ENCODE data around the gene PLEKHA3. TPM values are rescaled to one million over a fixed set of nuclear protein-coding genes. Genes with fewer than 3 reads are reported as not detected.

Gene PLEKHA3
- total and polyA plus RNA-seq, 2 experiments from 2014 or later = 9.1 to 32.1 TPM

DNA sequence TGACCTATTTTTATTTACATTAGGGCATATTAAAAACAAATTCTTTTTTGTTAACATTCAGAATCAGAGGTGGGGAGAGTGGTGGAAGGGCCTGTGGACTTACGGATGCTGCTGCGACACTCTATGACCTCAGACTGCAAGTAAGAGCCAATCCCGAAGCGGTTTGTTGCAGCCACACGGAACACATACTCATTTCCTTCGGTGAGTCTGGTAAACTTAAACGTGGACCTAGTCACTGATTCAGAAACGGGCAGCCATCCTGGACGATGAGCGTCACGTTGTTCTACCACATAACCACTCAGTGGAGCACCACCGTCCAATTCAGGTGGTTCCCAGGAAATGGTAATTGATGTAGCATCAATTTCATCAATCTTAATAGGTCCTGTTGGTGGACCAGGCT, 61.9 kb downstream of the PLEKHA3 start:
- TF ChIP-seq EZH2 (IDR thresholded peaks at IDR 0.05; ENCODE audit: borderline replicate concordance) = no peak
- TF ChIP-seq, protein P1, sequence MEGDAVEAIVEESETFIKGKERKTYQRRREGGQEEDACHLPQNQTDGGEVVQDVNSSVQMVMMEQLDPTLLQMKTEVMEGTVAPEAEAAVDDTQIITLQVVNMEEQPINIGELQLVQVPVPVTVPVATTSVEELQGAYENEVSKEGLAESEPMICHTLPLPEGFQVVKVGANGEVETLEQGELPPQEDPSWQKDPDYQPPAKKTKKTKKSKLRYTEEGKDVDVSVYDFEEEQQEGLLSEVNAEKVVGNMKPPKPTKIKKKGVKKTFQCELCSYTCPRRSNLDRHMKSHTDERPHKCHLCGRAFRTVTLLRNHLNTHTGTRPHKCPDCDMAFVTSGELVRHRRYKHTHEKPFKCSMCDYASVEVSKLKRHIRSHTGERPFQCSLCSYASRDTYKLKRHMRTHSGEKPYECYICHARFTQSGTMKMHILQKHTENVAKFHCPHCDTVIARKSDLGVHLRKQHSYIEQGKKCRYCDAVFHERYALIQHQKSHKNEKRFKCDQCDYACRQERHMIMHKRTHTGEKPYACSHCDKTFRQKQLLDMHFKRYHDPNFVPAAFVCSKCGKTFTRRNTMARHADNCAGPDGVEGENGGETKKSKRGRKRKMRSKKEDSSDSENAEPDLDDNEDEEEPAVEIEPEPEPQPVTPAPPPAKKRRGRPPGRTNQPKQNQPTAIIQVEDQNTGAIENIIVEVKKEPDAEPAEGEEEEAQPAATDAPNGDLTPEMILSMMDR (IDR thresholded peaks at IDR 0.05; ENCODE audit: poor library complexity) = no peak
- no peak for TF ChIP-seq EZH2phosphoT487 (IDR thresholded peaks at IDR 0.05; ENCODE audit: low read depth, severe bottlenecking, unreplicated experiment)
- no peaks in the 10 kb centered on the region for H3K9me3 ChIP-seq (ENCODE audit: low read depth)
- no peak for DNase-seq (ENCODE audit: low spot score)
- no peak overlapping the region for H2AFZ ChIP-seq
- no peaks in the 10 kb centered on the region for H3K4me1 ChIP-seq (ENCODE audit: insufficient read depth)
- H4K20me1 ChIP-seq (ENCODE audit: insufficient read depth, poor library complexity, severe bottlenecking) = no peaks in the 10 kb centered on the region
- no peaks in the 10 kb centered on the region for H3K9me2 ChIP-seq (replicated peaks; ENCODE audit: insufficient read depth)
- 98% methylated on average over 12 of the region's 12 CpGs for WGBS (ENCODE audit: low lambda C conversion rate, missing lambda C conversion rate)
- H3K27me3 ChIP-seq = no peaks in the 10 kb centered on the region
- no peak overlapping the region for H3K4me2 ChIP-seq
- H3K79me2 ChIP-seq = no peaks in the 10 kb centered on the region
- no peak overlapping the region for H3K4me3 ChIP-seq
- no peak overlapping the region for H3K27ac ChIP-seq
- no peaks in the 10 kb centered on the region for H3K36me3 ChIP-seq (replicated peaks; ENCODE audit: insufficient read depth, low read depth)

DNA sequence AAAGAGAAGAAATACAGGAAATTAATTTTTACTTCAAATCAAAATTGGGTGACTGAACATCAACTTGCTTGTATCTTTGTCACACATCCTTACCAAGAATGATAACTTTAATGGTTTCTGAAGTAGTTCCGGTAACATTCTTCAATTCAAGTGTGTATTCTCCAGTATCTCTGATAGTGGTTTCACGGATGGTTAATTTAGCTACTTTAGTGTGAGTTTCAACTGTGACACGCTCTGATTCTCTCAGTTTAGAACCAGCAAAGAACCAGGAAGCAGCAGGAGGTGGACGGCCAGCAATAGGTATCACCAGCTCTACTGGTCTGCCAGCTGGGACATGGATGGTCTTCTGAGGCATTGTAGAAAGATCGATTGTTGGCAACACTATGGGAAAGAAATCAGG, 62.3 kb downstream of the PLEKHA3 start:
- no peak overlapping the region for H2AFZ ChIP-seq
- WGBS (ENCODE audit: low lambda C conversion rate, missing lambda C conversion rate) = 95% methylated on average over 5 of the region's 5 CpGs
- H3K9me2 ChIP-seq (replicated peaks; ENCODE audit: insufficient read depth) = no peaks in the 10 kb centered on the region
- no peaks in the 10 kb centered on the region for H3K4me1 ChIP-seq (ENCODE audit: insufficient read depth)
- no peak overlapping the region for H3K4me3 ChIP-seq
- no peaks in the 10 kb centered on the region for H4K20me1 ChIP-seq (ENCODE audit: insufficient read depth, poor library complexity, severe bottlenecking)
- no peak for TF ChIP-seq EZH2 (IDR thresholded peaks at IDR 0.05; ENCODE audit: borderline replicate concordance)
- TF ChIP-seq, protein P1 (IDR thresholded peaks at IDR 0.05; ENCODE audit: poor library complexity) = no peak
- DNase-seq (ENCODE audit: low spot score) = no peak
- no peaks in the 10 kb centered on the region for H3K27me3 ChIP-seq
- H3K79me2 ChIP-seq = no peaks in the 10 kb centered on the region
- no peak overlapping the region for H3K4me2 ChIP-seq
- H3K36me3 ChIP-seq (replicated peaks; ENCODE audit: insufficient read depth, low read depth) = no peaks in the 10 kb centered on the region
- H3K9me3 ChIP-seq (ENCODE audit: low read depth) = no peaks in the 10 kb centered on the region
- no peak overlapping the region for H3K27ac ChIP-seq

DNA sequence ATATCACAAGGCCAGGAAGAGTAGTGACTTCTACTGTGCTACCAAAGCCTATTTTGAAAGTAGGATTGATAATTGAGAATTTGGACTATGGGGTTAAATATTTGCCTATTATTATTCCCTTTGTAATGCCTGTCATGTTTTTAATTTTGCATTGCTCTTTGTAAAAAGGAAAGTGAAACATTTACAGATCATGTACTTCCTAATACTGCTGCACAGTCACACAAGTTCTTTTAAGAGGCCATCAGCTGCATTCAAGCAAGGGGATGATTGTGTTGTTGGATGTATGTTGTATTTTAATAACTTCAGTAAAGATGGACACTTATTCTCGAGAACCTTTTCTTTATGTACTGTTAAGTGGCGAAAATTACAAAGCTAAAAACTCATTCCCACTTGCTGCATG, 70.1 kb downstream of the PLEKHA3 start:
- H3K4me1 ChIP-seq (ENCODE audit: insufficient read depth) = no peaks in the 10 kb centered on the region
- H3K79me2 ChIP-seq = no peaks in the 10 kb centered on the region
- WGBS (ENCODE audit: low lambda C conversion rate, missing lambda C conversion rate) = 97% methylated on average over 2 of the region's 2 CpGs
- no peak overlapping the region for H3K4me3 ChIP-seq
- no peaks in the 10 kb centered on the region for H3K9me3 ChIP-seq (ENCODE audit: low read depth)
- no peak overlapping the region for H3K4me2 ChIP-seq
- H4K20me1 ChIP-seq (ENCODE audit: insufficient read depth, poor library complexity, severe bottlenecking) = no peaks in the 10 kb centered on the region
- TF ChIP-seq, protein P1 (IDR thresholded peaks at IDR 0.05; ENCODE audit: poor library complexity) = no peak
- no peak for TF ChIP-seq EZH2phosphoT487 (IDR thresholded peaks at IDR 0.05; ENCODE audit: low read depth, severe bottlenecking, unreplicated experiment)
- no peak for TF ChIP-seq EZH2 (IDR thresholded peaks at IDR 0.05; ENCODE audit: borderline replicate concordance)
- DNase-seq (ENCODE audit: low spot score) = no peak
- no peak overlapping the region for H2AFZ ChIP-seq
- no peaks in the 10 kb centered on the region for H3K9me2 ChIP-seq (replicated peaks; ENCODE audit: insufficient read depth)
- no peaks in the 10 kb centered on the region for H3K27me3 ChIP-seq
- no peak overlapping the region for H3K27ac ChIP-seq
- no peaks in the 10 kb centered on the region for H3K36me3 ChIP-seq (replicated peaks; ENCODE audit: insufficient read depth, low read depth)

DNA sequence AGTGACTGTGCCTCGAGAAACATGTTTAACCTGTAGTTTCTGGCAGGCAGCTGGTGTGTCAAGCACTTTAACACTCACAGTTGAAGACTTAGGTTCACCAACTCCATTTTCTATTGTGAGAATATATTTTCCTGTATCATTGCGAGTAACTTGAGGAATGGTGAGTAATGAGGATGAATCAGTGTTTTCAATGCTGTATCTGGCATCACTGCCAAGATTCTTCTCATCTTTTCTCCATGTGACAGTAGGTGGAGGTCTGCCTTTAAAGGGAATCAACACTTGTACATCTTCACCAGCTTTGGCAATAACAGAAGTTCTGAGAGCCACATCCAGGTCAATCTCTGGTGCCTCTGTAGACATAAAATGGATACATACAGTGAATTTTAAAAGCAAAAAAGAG, 72.8 kb downstream of the PLEKHA3 start:
- no peak for DNase-seq (ENCODE audit: low spot score)
- 91% methylated on average over 2 of the region's 2 CpGs for WGBS (ENCODE audit: low lambda C conversion rate, missing lambda C conversion rate)
- Histone ChIP-seq H3K4me2 (no peak overlapping the region), H3K79me2 (no peaks in the 10 kb centered on the region), H3K9me3 (ENCODE audit: low read depth) (no peaks in the 10 kb centered on the region), H3K4me3 (no peak overlapping the region), H3K27me3 (no peaks in the 10 kb centered on the region), H3K9me2 (replicated peaks; ENCODE audit: insufficient read depth) (no peaks in the 10 kb centered on the region), H3K4me1 (ENCODE audit: insufficient read depth) (no peaks in the 10 kb centered on the region), H4K20me1 (ENCODE audit: insufficient read depth, poor library complexity, severe bottlenecking) (no peaks in the 10 kb centered on the region), H3K27ac (no peak overlapping the region), H2AFZ (no peak overlapping the region), H3K36me3 (replicated peaks; ENCODE audit: insufficient read depth, low read depth) (no peaks in the 10 kb centered on the region)
- no peak for TF ChIP-seq EZH2phosphoT487 (IDR thresholded peaks at IDR 0.05; ENCODE audit: low read depth, severe bottlenecking, unreplicated experiment)
- TF ChIP-seq, protein P1 (IDR thresholded peaks at IDR 0.05; ENCODE audit: poor library complexity) = no peak
- no peak for TF ChIP-seq EZH2 (IDR thresholded peaks at IDR 0.05; ENCODE audit: borderline replicate concordance)
